Measurements from ENCODE around the gene PWWP2A.
"Not testable (repeated sequence)": the region's sequence is repeated elsewhere in the genome, so short reads cannot be mapped to it uniquely, and the experiment has no call there.

Gene PWWP2A

GRCh38 chr5:160076997-160077396 lies 42.3 kb downstream of the PWWP2A start:
- DNase-seq (ENCODE audit: low read depth): no peak

GRCh38 chr5:160075073-160075472 lies 44.2 kb downstream of the PWWP2A start:
- no peak for DNase-seq (ENCODE audit: low read depth)

GRCh38 chr5:160071916-160072315 lies 47.3 kb downstream of the PWWP2A start:
- no peak for DNase-seq (ENCODE audit: low read depth)

GRCh38 chr5:160071516-160071915 lies 47.7 kb downstream of the PWWP2A start:
- peak; percentile 72 for DNase-seq (ENCODE audit: low read depth)

- not testable (repeated sequence) for DNase-seq (ENCODE audit: low read depth)
These were observed 50.1 kb downstream of the PWWP2A start for GRCh38 chr5:160069120-160069519.

- DNase-seq (ENCODE audit: low read depth): no peak
These were observed 54.1 kb downstream of the PWWP2A start for GRCh38 chr5:160064995-160065614.

- no peak for DNase-seq (ENCODE audit: low read depth)
These were observed 54.8 kb downstream of the PWWP2A start for GRCh38 chr5:160064417-160064810.

GRCh38 chr5:160061770-160062169 lies 57.5 kb downstream of the PWWP2A start:
- DNase-seq (ENCODE audit: low read depth): no peak

- no peak for DNase-seq (ENCODE audit: low read depth)
These were observed 59.2 kb downstream of the PWWP2A start for GRCh38 chr5:160060001-160060400.

GRCh38 chr5:160057256-160057655 lies 62.0 kb downstream of the PWWP2A start:
- DNase-seq (ENCODE audit: low read depth): no peak

- peak; percentile 65 for DNase-seq (ENCODE audit: low read depth)
These were observed 64.4 kb downstream of the PWWP2A start for GRCh38 chr5:160054831-160055230.

GRCh38 chr5:160054047-160054446 lies 65.2 kb downstream of the PWWP2A start:
- peak; percentile 44 for DNase-seq (ENCODE audit: low read depth)

- no peak for DNase-seq (ENCODE audit: low read depth)
These were observed 70.2 kb downstream of the PWWP2A start for GRCh38 chr5:160049099-160049498.

GRCh38 chr5:160048131-160048530 lies 71.1 kb downstream of the PWWP2A start:
- no peak for DNase-seq (ENCODE audit: low read depth)

- DNase-seq (ENCODE audit: low read depth): no peak
These were observed 71.8 kb downstream of the PWWP2A start for GRCh38 chr5:160047423-160047822.

- no peak for DNase-seq (ENCODE audit: low read depth)
These were observed 74.3 kb downstream of the PWWP2A start for GRCh38 chr5:160044967-160045366.

- DNase-seq (ENCODE audit: low read depth): no peak
These were observed 74.9 kb downstream of the PWWP2A start for GRCh38 chr5:160044391-160044804.

GRCh38 chr5:160042671-160043070 lies 76.6 kb downstream of the PWWP2A start:
- no peak for DNase-seq (ENCODE audit: low read depth)
